HFFc6 (cell line): Measurements from ENCODE around the gene SLAMF7. TPM values are rescaled to one million over a fixed set of nuclear protein-coding genes. Genes with fewer than 3 reads are reported as not detected.

ENCODE experiments used
- DNase-seq: peaks from one replicate; pipeline ENCODE4 v3.0.0-alpha.2; 2018
- H3K27ac Mint-ChIP-seq: 2 replicates; pipeline ENCODE4 v1.8.0; 2020; ENCODE audit warnings: mild to moderate bottlenecking, mixed read lengths
- H3K27me3 Mint-ChIP-seq: 2 replicates; pipeline ENCODE4 v1.8.0; 2021; ENCODE audit warnings: mild to moderate bottlenecking, moderate library complexity, mixed read lengths; ENCODE audit not compliant: insufficient read depth
- H3K36me3 Mint-ChIP-seq: 2 replicates; pipeline ENCODE4 v1.8.0; 2021; ENCODE audit warnings: low read depth, mixed read lengths
- H3K4me1 Mint-ChIP-seq: 2 replicates; pipeline ENCODE4 v1.8.0; 2020; ENCODE audit warnings: low read depth, mixed read lengths
- H3K4me3 Mint-ChIP-seq: 2 replicates; pipeline ENCODE4 v1.8.0; 2020; ENCODE audit warnings: mild to moderate bottlenecking, moderate library complexity, mixed read lengths
- H3K9me3 Mint-ChIP-seq: 2 replicates; pipeline ENCODE4 v1.8.0; 2020; ENCODE audit warnings: mild to moderate bottlenecking, mixed read lengths
- CTCF ChIP-seq: fragments of 200-600 bp; sonication (generic); IDR thresholded peaks from 2 replicates; pipeline ENCODE4 v1.5.0; 2021; ENCODE audit warnings: antibody characterized with exemption, mild to moderate bottlenecking
- total RNA-seq, 6 experiments: library from RNA; stranded (reverse); fragmentation: NEBNext Ultra II Directional; extraction: Animal tissue kit (Norgen Biotek cat#: 25700); gene quantifications; 2 replicates in 1 of 6; 3 replicates in 5 of 6; pipeline ENCODE4 v1.2.3, GENCODE V29; 2021

SLAMF7 gene
- total RNA-seq, 6 experiments from 2014 or later: not detected

DNA sequence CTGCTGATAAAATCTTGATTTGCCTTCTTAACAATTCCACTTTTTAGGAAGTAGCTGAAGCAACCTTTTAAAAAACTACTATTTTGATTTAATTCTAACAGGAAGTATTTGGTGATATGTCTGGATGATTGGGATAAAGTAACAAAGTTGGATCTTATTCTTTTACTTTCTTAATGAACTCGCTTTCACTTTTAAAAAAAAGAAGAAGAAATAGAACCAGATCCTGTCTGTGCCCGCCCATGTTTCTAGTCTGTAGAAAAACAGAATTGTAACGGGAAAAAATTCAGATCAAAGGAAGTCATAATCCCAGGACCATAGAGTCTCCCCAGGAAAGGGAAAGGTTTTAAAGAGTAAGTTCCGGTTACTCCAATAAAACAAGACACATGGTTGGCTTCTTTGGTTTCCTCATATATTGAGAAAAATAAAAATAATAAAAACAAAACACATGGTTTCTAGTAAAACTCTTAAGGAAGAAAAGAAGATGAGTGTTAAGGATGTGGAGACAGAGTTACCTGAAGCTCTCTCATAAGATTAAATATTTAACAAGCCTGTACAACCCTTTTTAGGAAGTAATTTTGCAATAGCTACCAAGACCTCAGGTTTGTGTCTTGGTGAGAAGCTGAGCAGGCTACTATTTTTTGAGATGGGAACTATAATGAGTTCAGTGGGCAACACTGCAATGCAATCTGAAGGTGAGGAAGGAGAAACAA is 32.4 kb upstream of the SLAMF7 start:
- no peak overlapping the region for H3K27ac Mint-ChIP-seq
- no peaks in the 10 kb centered on the region for H3K36me3 Mint-ChIP-seq
- H3K9me3 Mint-ChIP-seq: no peaks in the 10 kb centered on the region
- no peak for TF ChIP-seq CTCF
- no peaks in the 10 kb centered on the region for H3K4me1 Mint-ChIP-seq
- no peak for DNase-seq
- peaks cover 6% of the 10 kb centered on the region for H3K27me3 Mint-ChIP-seq
- H3K4me3 Mint-ChIP-seq: no peak overlapping the region

DNA sequence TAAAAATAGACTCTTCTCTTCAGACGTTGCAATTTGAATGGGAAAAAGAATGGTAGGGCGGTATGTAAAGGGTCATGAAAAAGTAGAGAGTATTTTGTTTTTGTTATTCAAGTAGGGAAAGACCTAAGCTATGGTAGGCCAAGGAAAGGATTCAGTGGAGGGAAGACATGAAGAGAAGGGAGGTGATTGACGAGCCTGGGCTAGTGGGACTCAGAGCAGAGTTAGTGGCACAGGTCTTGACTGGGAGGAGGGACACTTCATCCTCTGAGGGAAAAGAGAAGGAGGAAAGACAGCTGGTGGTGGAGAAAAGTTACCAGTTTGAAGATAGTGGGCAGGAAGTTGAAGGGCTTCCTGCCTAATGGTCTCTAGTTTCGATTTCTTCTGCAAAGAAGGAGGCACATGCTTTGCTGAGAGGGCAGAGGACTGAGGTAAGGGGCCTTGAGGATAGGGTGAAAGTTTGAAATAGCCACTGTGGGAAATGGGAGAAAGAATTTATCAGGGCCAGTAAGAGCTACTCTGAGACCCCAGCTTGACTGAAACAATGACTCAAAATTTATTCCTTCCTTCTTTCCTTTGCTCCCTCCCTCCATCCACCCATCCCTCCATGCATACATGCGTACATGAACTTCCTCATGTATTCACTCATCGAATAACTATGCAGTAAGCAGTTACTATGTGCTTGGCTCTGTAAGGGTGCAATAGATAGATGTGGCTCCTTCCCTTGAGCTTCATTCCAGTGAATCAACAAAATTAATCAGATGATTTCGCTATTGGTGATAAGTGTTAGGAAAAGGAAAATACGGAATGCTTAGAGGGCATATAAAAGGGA is 31.6 kb upstream of the SLAMF7 start:
- Mint-ChIP-seq H3K4me1 (no peaks in the 10 kb centered on the region), H3K36me3 (no peaks in the 10 kb centered on the region), H3K9me3 (no peaks in the 10 kb centered on the region), H3K27me3 (peaks cover 6% of the 10 kb centered on the region), H3K27ac (no peak overlapping the region), H3K4me3 (no peak overlapping the region)
- TF ChIP-seq CTCF: no peak
- DNase-seq: no peak

DNA sequence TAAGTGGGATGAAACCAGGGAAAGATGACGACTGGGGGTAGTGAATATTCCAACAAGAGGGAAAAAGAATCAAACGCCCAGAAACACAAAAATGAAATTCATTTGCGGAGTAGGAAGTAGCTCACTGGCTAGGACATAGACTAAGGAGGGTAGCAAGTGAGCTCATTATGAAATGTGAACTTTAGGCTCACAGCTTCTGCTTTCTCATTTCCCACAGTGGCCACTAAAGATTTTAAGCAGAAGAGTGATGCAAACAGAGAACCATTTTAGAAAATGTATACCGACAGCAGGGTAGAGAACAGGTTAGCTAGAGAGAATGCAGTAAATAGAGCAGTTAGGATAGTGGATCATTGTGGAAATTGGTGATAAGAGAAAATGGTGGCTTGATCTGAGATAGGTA is 30.9 kb upstream of the SLAMF7 start:
- Mint-ChIP-seq H3K9me3 (no peaks in the 10 kb centered on the region), H3K4me3 (no peak overlapping the region), H3K27me3 (peaks cover 6% of the 10 kb centered on the region), H3K36me3 (no peaks in the 10 kb centered on the region), H3K4me1 (no peaks in the 10 kb centered on the region), H3K27ac (no peak overlapping the region)
- DNase-seq: no peak
- no peak for TF ChIP-seq CTCF

DNA sequence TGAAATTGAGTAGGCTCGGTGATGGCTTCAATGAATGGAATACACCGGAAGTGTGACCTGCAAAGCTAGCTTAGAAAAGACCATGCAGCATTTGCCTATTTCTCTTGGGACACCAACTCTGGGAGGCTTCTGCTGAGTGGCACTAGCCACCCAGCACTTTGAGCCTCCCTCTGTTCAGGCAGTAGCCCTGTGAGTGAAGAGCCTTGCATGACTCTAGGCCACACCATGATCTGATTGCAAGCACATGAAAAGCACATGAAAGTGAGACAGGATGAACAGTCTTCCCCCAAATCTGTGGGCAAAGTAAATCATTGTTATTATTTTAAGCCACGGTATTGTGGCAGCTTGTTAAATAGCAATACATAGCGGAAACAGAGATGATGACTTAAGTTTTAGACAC is 30.2 kb upstream of the SLAMF7 start:
- no peaks in the 10 kb centered on the region for H3K36me3 Mint-ChIP-seq
- no peak for TF ChIP-seq CTCF
- no peak for DNase-seq
- H3K4me1 Mint-ChIP-seq: no peaks in the 10 kb centered on the region
- H3K9me3 Mint-ChIP-seq: no peaks in the 10 kb centered on the region
- H3K4me3 Mint-ChIP-seq: no peak overlapping the region
- H3K27me3 Mint-ChIP-seq: peaks cover 2% of the 10 kb centered on the region
- no peak overlapping the region for H3K27ac Mint-ChIP-seq

GRCh38 chr1:160709715-160710114 is 29.3 kb upstream of the SLAMF7 start:
- H3K27me3 Mint-ChIP-seq: peaks cover 2% of the 10 kb centered on the region; the same call in 1 of the 2 replicates
- no peaks in the 10 kb centered on the region for H3K36me3 Mint-ChIP-seq
- H3K9me3 Mint-ChIP-seq: no peaks in the 10 kb centered on the region
- DNase-seq: no peak
- H3K4me1 Mint-ChIP-seq: no peaks in the 10 kb centered on the region
- no peak overlapping the region for H3K27ac Mint-ChIP-seq
- no peak overlapping the region for H3K4me3 Mint-ChIP-seq
- TF ChIP-seq CTCF: no peak
